Body of pancreas (tissue), 4 donors: Measurements from ENCODE around the gene TRIM36.

Experiments used
- CTCF ChIP-seq, 7 experiments: fragments of 450-650 bp in 4 of 7; fragments of 200-600 bp in 3 of 7; sonication (generic) in 3 of 7; IDR thresholded peaks; one replicate each; pipeline ENCODE4 v1.5.1; 2016 to 2019; ENCODE audit warnings: antibody characterized with exemption in 7 of 7
- POLR2A ChIP-seq, 3 donors: fragments of 450-650 bp; IDR thresholded peaks; one replicate each; pipeline ENCODE4 v1.6.1; 2016; ENCODE audit warnings: antibody characterized with exemption in 3 of 3, mild to moderate bottlenecking in 2 of 3

GRCh38 chr5:115190388-115190787, 20.7 kb upstream of the TRIM36 start:
- TF ChIP-seq CTCF (IDR thresholded peaks at IDR 0.05) (no peak), POLR2A (IDR thresholded peaks at IDR 0.05) (no peak)
